Measurements from ENCODE around the gene WWTR1. TPM values are rescaled to one million over a fixed set of nuclear protein-coding genes. Genes with fewer than 3 reads are reported as not detected.

WWTR1 gene
- total RNA-seq, 1 experiment from 2014 or later = 73.5 TPM

DNA sequence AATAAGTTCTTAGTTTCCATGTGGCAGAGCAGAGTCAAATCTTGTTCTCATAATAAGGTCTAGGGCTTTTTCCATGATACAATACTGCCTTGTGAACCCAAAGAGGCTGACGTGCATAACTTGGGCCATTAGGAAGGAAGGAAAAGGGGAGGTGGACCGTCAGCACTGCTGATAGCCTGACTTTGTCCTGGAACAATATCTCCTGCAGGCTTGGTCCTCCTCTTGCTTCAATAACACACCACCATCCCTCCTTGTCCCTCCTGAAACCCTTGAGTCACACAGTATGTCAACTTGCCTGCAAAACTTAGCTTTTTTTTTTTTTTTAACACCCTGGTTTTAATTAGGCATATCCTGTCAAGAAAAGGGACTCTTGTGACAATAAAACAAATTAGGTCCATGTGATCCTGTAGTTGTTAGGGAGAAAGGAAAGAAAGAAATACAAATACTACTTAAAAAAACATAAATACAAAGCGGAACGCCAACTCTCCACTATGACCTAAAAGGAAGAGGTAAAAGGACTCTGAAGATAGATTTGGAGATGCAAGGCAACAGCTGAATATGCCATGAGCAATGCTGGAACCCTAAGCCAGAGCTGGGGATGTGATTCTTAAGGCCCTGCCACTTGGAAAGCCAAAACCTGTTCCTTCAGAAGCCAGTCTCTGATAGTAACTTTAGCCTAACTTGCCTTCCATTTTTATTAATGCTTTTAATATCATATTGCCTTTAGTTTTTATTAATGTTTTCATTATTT lies 67.0 kb downstream of the WWTR1 start:
- no peak overlapping the region for H3K4me3 ChIP-seq
- no peak for DNase-seq
- no TSS peak for BruUV-seq (replicated peaks)
- H3K27ac ChIP-seq = no peak overlapping the region
- intact Hi-C loops (cut with micrococcal nuclease; ENCODE audit: unreplicated experiment) = no loop called here
- H3K4me2 ChIP-seq = no peak overlapping the region
- H4K20me1 ChIP-seq (ENCODE audit: insufficient read depth) = no peaks in the 10 kb centered on the region; the same call in 1 of the 2 replicates
- no peak overlapping the region for H2AFZ ChIP-seq
- no peaks in the 10 kb centered on the region for H3K27me3 ChIP-seq (ENCODE audit: insufficient read depth, low read depth)
- no peaks in the 10 kb centered on the region for H3K9me2 ChIP-seq (ENCODE audit: insufficient read depth)
- peaks cover 34% of the 10 kb centered on the region for H3K4me1 ChIP-seq (replicated peaks; ENCODE audit: insufficient read depth)
- CTCF ChIA-PET = no interaction called here
- no peaks in the 10 kb centered on the region for H3K9me3 ChIP-seq (ENCODE audit: insufficient read depth, low read depth)
- peaks cover 79% of the 10 kb centered on the region for H3K79me2 ChIP-seq (ENCODE audit: low read depth)
- no peaks in the 10 kb centered on the region for H3K36me3 ChIP-seq (ENCODE audit: low read depth)
- POLR2A ChIA-PET (ENCODE audit: unreplicated experiment) = no interaction called here
- peaks cover 30% of the 10 kb centered on the region for H3F3A ChIP-seq (ENCODE audit: insufficient read depth, low read depth)
- TF ChIP-seq CTCF (conservative IDR thresholded peaks at IDR 0.05) (no peak), EZH2 (IDR thresholded peaks at IDR 0.05; ENCODE audit: low read depth) (no peak)

- Histone ChIP-seq H3K36me3 (ENCODE audit: low read depth) (no peaks in the 10 kb centered on the region), H3K79me2 (ENCODE audit: low read depth) (peaks cover 79% of the 10 kb centered on the region), H3K27ac (0 out of 2 replicates have a peak overlapping the region, but pooled peaks have one; percentile 7), H3K4me1 (replicated peaks; ENCODE audit: insufficient read depth) (peaks cover 44% of the 10 kb centered on the region), H3K9me2 (ENCODE audit: insufficient read depth) (no peaks in the 10 kb centered on the region), H3K4me2 (no peak overlapping the region), H3K4me3 (no peak overlapping the region), H2AFZ (no peak overlapping the region), H3K9me3 (ENCODE audit: insufficient read depth, low read depth) (no peaks in the 10 kb centered on the region), H3K27me3 (ENCODE audit: insufficient read depth, low read depth) (no peaks in the 10 kb centered on the region), H4K20me1 (ENCODE audit: insufficient read depth) (no peaks in the 10 kb centered on the region), H3F3A (ENCODE audit: insufficient read depth, low read depth) (peaks cover 29% of the 10 kb centered on the region)
- ChIA-PET CTCF (no interaction called here), POLR2A (ENCODE audit: unreplicated experiment) (no interaction called here)
- TF ChIP-seq EZH2 (IDR thresholded peaks at IDR 0.05; ENCODE audit: low read depth) = no peak
- TF ChIP-seq CTCF (conservative IDR thresholded peaks at IDR 0.05) = no peak
- intact Hi-C loops (cut with micrococcal nuclease; ENCODE audit: unreplicated experiment) = no loop called here
- no TSS peak for BruUV-seq (replicated peaks)
- DNase-seq = no peak
These were observed 68.5 kb downstream of the WWTR1 start for GRCh38 chr3:149589332-149589731.

GRCh38 chr3:149588909-149589308 lies 68.9 kb downstream of the WWTR1 start:
- H3K9me3 ChIP-seq (ENCODE audit: insufficient read depth, low read depth) = no peaks in the 10 kb centered on the region
- ChIA-PET CTCF (no interaction called here), POLR2A (ENCODE audit: unreplicated experiment) (interaction anchor here (0.6 kb wide), 1 partner anchor 187 kb away, joined by 6 read pairs; no protein-coding TSS in a partner anchor)
- no peak overlapping the region for H2AFZ ChIP-seq
- peaks cover 48% of the 10 kb centered on the region for H3K4me1 ChIP-seq (replicated peaks; ENCODE audit: insufficient read depth)
- intact Hi-C loops (cut with micrococcal nuclease; ENCODE audit: unreplicated experiment) = no loop called here
- no peak overlapping the region for H3K4me2 ChIP-seq
- H3K27ac ChIP-seq = peak overlapping the region; percentile 7; the same call in 1 of the 2 replicates
- H4K20me1 ChIP-seq (ENCODE audit: insufficient read depth) = no peaks in the 10 kb centered on the region
- H3K4me3 ChIP-seq = no peak overlapping the region
- H3K27me3 ChIP-seq (ENCODE audit: insufficient read depth, low read depth) = no peaks in the 10 kb centered on the region
- no peak for DNase-seq
- H3K9me2 ChIP-seq (ENCODE audit: insufficient read depth) = no peaks in the 10 kb centered on the region
- H3F3A ChIP-seq (ENCODE audit: insufficient read depth, low read depth) = peaks cover 29% of the 10 kb centered on the region
- H3K36me3 ChIP-seq (ENCODE audit: low read depth) = no peaks in the 10 kb centered on the region
- TF ChIP-seq EZH2 (IDR thresholded peaks at IDR 0.05; ENCODE audit: low read depth) (no peak), CTCF (conservative IDR thresholded peaks at IDR 0.05) (no peak)
- H3K79me2 ChIP-seq (ENCODE audit: low read depth) = peaks cover 80% of the 10 kb centered on the region
- no TSS peak for BruUV-seq (replicated peaks)
